IPS-18a (cell line): ENCODE results near the gene DNAAF5.
A peak's percentile ranks its signal among the peaks of the same experiment; 100 is the strongest.

ENCODE experiments used
- H3K27ac ChIP-seq: one replicate; pipeline ENCODE4 v1.5.1; 2013; ENCODE audit warnings: low read length
- H3K27me3 ChIP-seq: one replicate; pipeline ENCODE4 v1.6.1; 2013; ENCODE audit warnings: mild to moderate bottlenecking, low read length; ENCODE audit not compliant: control insufficient read depth, insufficient read depth
- H3K36me3 ChIP-seq: one replicate; pipeline ENCODE4 v1.6.1; 2013; ENCODE audit warnings: low read depth, low read length; ENCODE audit not compliant: control insufficient read depth
- H3K4me1 ChIP-seq: one replicate; pipeline ENCODE4 v1.6.1; 2013; ENCODE audit warnings: low read depth, low read length; ENCODE audit not compliant: control insufficient read depth
- H3K4me3 ChIP-seq: one replicate; pipeline ENCODE4 v1.5.1; 2013; ENCODE audit warnings: low read length
- H3K9ac ChIP-seq: one replicate; pipeline ENCODE4 v1.6.1; 2013; ENCODE audit warnings: mild to moderate bottlenecking, low read length, moderate library complexity
- H3K9me3 ChIP-seq: one replicate; pipeline ENCODE4 v1.6.1; 2013; ENCODE audit warnings: low read depth, low read length; ENCODE audit not compliant: control insufficient read depth

The DNAAF5 gene

GRCh38 chr7:725223-726005, 1.1 kb upstream of the DNAAF5 start:
- peak overlapping the region; percentile 70 for H3K4me3 ChIP-seq
- no peak overlapping the region for H3K27ac ChIP-seq
- peaks cover 14% of the 10 kb centered on the region for H3K36me3 ChIP-seq
- no peaks in the 10 kb centered on the region for H3K9me3 ChIP-seq
- peaks cover 11% of the 10 kb centered on the region for H3K4me1 ChIP-seq
- peak overlapping the region; percentile 77 for H3K9ac ChIP-seq
- no peaks in the 10 kb centered on the region for H3K27me3 ChIP-seq

- peak overlapping the region; percentile 77 for H3K9ac ChIP-seq
- no peaks in the 10 kb centered on the region for H3K9me3 ChIP-seq
- H3K4me3 ChIP-seq, result peak overlapping the region; percentile 70
- H3K4me1 ChIP-seq, result peaks cover 11% of the 10 kb centered on the region
- H3K36me3 ChIP-seq, result peaks cover 19% of the 10 kb centered on the region
- H3K27me3 ChIP-seq, result no peaks in the 10 kb centered on the region
- H3K27ac ChIP-seq, result no peak overlapping the region
Observed at GRCh38 chr7:726854-727103, 280 bp downstream of the DNAAF5 start.

DNA sequence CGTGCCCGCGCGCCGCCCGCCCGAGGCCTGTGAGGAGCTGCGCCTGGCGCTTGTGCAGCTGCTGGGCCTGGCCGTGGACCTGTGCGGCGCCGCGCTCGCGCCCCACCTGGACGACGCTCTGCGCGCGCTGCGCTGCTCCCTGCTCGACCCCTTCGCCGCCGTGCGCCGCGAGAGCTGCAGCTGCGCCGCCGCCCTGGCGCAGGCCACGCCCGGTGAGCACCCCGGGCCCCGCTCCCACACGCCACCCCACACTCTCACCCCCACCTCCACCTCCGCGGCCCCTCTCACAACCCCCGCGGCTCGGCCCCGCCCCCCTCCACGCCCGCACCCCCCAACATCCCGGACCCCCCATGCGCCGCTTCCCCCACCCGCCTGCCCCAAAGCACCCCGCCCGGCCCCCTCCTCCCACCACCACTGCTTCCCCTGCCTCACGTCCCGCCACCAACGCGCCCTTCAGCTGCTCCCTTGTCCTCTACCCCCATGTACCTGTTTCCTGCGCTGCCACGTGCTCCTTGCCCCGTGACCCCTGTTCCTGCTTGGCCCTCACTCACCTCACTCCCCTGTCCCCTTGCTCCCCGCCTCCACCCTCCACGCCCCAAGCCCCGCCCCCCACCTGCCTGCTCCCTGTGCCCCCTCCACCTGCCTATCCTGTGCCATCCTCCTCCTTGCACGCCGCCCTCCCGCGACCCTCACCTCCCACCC, 756 bp downstream of the DNAAF5 start, which contains the start of gene PRKAR1B:
TSS of gene PRKAR1B (minus strand) at position 178 of the 702 bp plus-strand sequence. CDS start 15,776 bp downstream, outside the sequence.
- Histone ChIP-seq H3K27me3 (no peaks in the 10 kb centered on the region), H3K9ac (peak within 1 kb of the TSS; percentile 77), H3K4me1 (peaks cover 11% of the 10 kb centered on the region), H3K4me3 (peak within 1 kb of the TSS; percentile 70), H3K27ac (no peak within 1 kb of the TSS), H3K36me3 (peaks cover 18% of the 10 kb centered on the region), H3K9me3 (no peaks in the 10 kb centered on the region)

GRCh38 chr7:727806-728460, 1.4 kb downstream of the DNAAF5 start:
- no peak overlapping the region for H3K9ac ChIP-seq
- H3K27ac ChIP-seq, result no peak overlapping the region
- no peaks in the 10 kb centered on the region for H3K9me3 ChIP-seq
- H3K36me3 ChIP-seq, result peaks cover 12% of the 10 kb centered on the region
- peak overlapping the region; percentile 58 for H3K4me3 ChIP-seq
- peaks cover 11% of the 10 kb centered on the region for H3K4me1 ChIP-seq
- no peaks in the 10 kb centered on the region for H3K27me3 ChIP-seq

DNA sequence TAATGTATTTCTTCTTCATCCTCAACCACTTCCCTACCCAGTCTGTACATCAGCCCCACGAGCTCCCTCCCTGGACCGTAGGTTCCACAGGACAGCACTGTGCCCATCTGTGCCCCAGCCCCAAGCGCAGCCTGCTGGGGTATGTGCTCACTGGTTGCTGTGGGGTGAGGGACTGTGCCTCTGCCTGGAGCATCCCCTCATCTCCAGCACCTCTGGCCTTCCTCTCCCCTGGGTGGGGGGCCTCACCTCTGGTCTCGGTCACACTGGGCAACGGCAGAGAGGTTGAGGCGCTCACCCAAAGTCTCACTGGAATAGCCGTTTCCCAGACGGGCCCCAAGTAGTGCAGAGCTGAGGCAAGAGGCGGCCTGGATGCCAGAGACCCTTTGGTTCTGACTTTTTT, 2.1 kb downstream of the DNAAF5 start:
- Histone ChIP-seq H3K36me3 (peaks cover 10% of the 10 kb centered on the region), H3K4me3 (peak overlapping the region; percentile 58), H3K27ac (no peak overlapping the region), H3K9ac (no peak overlapping the region), H3K27me3 (no peaks in the 10 kb centered on the region), H3K4me1 (peaks cover 11% of the 10 kb centered on the region), H3K9me3 (no peaks in the 10 kb centered on the region)

DNA sequence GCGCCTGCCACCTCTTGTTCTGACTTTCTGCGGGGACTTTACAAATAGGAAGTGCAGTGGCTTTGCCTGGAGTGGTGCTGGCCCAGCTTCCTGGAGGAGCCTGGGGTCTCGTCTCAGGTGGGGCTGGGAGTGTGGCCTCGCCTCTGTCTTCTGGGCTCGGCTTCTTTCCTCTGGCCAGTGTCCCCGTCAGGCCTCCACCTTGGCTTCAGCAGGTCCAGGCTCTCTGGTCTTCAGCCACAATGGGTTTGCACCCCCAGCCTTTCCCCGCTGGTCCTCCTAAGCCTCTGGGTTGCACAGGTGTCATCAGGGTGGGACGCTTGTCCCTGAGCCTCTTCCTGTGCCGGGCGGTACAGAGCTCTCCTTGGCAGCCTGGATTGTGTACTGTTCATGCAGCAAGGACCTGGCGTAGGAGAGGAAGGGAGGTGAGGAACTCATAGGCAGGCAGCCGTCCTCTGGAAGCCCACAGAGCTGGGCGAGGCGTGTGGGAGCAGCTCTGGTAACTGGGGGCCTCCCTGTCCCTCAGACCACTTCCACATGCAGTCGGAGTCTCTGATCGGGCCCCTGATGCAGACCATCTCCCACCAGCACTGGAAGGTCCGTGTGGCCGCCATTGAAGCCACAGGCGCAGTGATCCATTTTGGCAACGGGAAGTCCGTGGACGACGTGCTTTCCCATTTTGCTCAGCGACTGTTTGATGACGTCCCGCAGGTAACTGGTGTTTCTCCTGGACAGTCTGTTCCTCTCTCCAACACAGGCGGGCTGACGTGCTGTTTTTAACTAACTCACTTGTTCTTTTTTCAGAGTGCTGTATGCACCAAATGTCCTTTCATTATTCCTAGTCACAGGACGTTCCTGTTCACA, 2.9 kb downstream of the DNAAF5 start:
- Histone ChIP-seq H3K36me3 (peaks cover 10% of the 10 kb centered on the region), H3K27ac (no peak overlapping the region), H3K4me3 (no peak overlapping the region), H3K9ac (no peak overlapping the region), H3K9me3 (peaks cover 5% of the 10 kb centered on the region), H3K4me1 (peaks cover 11% of the 10 kb centered on the region), H3K27me3 (no peaks in the 10 kb centered on the region)

- Histone ChIP-seq H3K27ac (no peak overlapping the region), H3K27me3 (no peaks in the 10 kb centered on the region), H3K4me3 (no peak overlapping the region), H3K9me3 (peaks cover 6% of the 10 kb centered on the region), H3K9ac (no peak overlapping the region), H3K4me1 (peaks cover 11% of the 10 kb centered on the region), H3K36me3 (peaks cover 7% of the 10 kb centered on the region)
Observed at GRCh38 chr7:730501-731439, 4.3 kb downstream of the DNAAF5 start.

DNA sequence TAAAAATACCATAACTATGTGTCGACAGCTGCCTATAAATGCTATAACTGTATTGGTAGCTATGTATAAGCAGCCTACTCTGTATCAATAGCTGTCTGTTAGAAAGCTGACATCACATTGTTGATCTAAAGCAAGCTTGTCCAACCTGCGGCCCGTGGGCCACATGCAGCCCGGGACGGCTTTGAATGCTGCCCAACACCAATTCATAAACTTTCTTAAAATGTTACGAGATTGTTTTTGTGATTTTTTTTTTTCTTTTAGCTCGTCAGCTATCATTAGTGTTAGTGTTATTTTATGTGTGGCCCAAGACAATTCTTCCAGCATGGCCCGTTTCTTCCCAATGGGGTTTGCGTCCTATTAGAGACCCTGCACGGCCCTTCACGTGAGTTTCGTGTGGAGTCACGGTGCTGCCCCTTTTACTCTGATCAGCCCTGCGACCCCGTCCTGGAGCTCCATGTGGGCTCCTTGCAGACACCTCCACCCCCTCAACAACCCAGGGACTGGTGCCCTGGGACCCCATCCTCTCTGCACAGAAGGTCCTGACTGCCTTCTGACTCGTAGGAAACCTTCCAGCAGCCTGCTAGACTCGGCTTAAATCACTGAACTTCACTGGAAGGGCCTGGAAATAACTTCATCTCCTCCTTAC, 5.1 kb downstream of the DNAAF5 start:
- H3K36me3 ChIP-seq, result peaks cover 7% of the 10 kb centered on the region
- peaks cover 7% of the 10 kb centered on the region for H3K4me1 ChIP-seq
- no peak overlapping the region for H3K27ac ChIP-seq
- H3K4me3 ChIP-seq, result no peak overlapping the region
- no peaks in the 10 kb centered on the region for H3K27me3 ChIP-seq
- H3K9ac ChIP-seq, result no peak overlapping the region
- peaks cover 6% of the 10 kb centered on the region for H3K9me3 ChIP-seq

DNA sequence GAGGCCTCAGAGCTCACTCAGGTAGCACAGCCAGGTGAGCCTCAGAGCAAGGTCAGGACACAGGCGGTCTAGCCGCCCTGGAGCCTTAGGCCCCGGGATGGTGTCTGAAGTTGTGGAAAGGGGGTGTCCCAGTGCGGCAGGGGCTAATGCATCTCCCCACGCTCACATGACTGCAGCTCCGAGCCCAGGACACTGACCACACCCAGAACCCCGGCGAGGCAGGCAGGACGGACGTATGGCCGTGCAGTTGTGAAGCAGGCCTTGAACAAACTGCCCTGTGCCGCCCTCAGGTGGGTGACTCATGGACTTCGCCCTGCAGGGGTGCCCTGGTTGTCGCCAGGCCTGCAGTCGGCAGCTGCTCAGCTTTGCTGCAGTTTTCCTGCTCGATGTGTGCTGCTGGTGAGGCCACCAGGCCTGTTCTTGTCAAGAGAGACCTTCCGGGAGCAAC, 5.6 kb downstream of the DNAAF5 start:
- no peaks in the 10 kb centered on the region for H3K27me3 ChIP-seq
- H3K4me3 ChIP-seq, result no peak overlapping the region
- peaks cover 7% of the 10 kb centered on the region for H3K36me3 ChIP-seq
- no peak overlapping the region for H3K9ac ChIP-seq
- no peak overlapping the region for H3K27ac ChIP-seq
- H3K4me1 ChIP-seq, result peaks cover 7% of the 10 kb centered on the region
- H3K9me3 ChIP-seq, result peaks cover 6% of the 10 kb centered on the region

DNA sequence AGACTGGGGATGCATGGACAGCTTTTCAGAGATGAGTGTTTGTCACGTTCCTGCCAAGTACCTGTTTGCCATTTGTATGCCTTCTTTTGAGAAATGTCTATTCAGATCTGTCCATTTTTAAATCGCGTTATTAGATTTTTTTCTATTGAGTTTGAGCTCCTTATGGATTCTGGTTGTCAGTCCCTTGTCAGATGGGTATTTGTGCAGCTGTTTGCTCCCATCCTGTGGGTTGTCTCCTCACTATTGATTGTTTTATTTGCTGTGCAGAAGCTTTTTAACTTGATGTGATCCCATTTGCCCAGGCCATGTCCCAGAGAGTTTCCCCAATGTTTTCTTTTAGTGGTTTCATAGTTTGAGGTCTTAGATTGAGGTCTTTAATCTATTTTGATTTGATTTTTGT, 6.1 kb downstream of the DNAAF5 start:
- Histone ChIP-seq H3K9ac (no peak overlapping the region), H3K9me3 (peaks cover 6% of the 10 kb centered on the region), H3K4me1 (peaks cover 7% of the 10 kb centered on the region), H3K36me3 (peaks cover 7% of the 10 kb centered on the region), H3K4me3 (no peak overlapping the region), H3K27me3 (no peaks in the 10 kb centered on the region), H3K27ac (no peak overlapping the region)
